ENCODE results near the gene FKBP2.

DNA sequence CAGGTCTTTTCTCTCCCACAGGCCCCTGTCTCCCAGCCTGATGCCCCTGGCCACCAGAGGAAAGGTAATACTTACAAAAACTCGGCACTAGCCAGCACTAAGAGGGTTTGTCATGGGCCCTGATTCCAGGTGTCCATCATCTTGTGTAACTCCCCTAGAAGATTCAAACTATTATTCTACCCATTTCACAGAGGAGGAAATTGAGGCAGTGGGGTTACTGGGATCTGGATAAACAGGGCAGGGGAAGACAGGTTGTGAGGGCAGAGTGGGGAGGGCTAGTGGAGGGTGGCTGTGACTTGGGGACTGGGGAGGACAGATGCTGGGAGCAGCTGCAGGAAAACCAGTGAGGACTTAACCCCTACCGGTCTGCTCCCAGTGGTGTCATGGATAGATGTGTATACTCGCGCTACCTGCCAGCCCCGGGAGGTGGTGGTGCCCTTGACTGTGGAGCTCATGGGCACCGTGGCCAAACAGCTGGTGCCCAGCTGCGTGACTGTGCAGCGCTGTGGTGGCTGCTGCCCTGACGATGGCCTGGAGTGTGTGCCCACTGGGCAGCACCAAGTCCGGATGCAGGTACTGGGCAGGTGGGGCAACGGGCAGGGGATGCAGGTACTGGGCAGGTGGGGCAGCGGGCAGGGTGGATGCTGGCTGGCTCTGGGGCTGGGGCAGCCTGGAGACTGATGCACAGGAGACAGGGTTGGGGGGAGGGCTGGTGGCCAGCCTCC, 5.3 kb upstream of the FKBP2 start:
- TF ChIP-seq, protein P1, sequence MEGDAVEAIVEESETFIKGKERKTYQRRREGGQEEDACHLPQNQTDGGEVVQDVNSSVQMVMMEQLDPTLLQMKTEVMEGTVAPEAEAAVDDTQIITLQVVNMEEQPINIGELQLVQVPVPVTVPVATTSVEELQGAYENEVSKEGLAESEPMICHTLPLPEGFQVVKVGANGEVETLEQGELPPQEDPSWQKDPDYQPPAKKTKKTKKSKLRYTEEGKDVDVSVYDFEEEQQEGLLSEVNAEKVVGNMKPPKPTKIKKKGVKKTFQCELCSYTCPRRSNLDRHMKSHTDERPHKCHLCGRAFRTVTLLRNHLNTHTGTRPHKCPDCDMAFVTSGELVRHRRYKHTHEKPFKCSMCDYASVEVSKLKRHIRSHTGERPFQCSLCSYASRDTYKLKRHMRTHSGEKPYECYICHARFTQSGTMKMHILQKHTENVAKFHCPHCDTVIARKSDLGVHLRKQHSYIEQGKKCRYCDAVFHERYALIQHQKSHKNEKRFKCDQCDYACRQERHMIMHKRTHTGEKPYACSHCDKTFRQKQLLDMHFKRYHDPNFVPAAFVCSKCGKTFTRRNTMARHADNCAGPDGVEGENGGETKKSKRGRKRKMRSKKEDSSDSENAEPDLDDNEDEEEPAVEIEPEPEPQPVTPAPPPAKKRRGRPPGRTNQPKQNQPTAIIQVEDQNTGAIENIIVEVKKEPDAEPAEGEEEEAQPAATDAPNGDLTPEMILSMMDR (IDR thresholded peaks at IDR 0.05; ENCODE audit: insufficient read depth, low read length), result no peak
- TF ChIP-seq POLR2AphosphoS5 (IDR thresholded peaks at IDR 0.05; ENCODE audit: low read depth), result no peak
- TF ChIP-seq GABPA (IDR thresholded peaks at IDR 0.05; ENCODE audit: low read depth), result no peak
- no peak for TF ChIP-seq SPI1 (IDR thresholded peaks at IDR 0.05; ENCODE audit: borderline replicate concordance, low read depth)
